Gastrocnemius medialis (tissue), 4 donors: Measurements from ENCODE around the gene ZNF611.

Source experiments
- CTCF ChIP-seq, 5 experiments: fragments of 450-650 bp in 3 of 5; fragments of 200-600 bp in 2 of 5; sonication (generic) in 2 of 5; IDR thresholded peaks in 4 of 5; conservative IDR thresholded peaks in 1 of 5; 1 replicate in 4 of 5; 2 replicates in 1 of 5; pipeline ENCODE4 v1.5.1; 2016 to 2019; ENCODE audit warnings: antibody characterized with exemption in 5 of 5, mild to moderate bottlenecking in 3 of 5, moderate library complexity in 3 of 5
- POLR2A ChIP-seq, 2 donors: fragments of 450-650 bp; IDR thresholded peaks; one replicate each; pipeline ENCODE4 v1.6.1; 2017; ENCODE audit warnings: antibody characterized with exemption in 2 of 2, mild to moderate bottlenecking in 2 of 2, moderate library complexity in 2 of 2

DNA sequence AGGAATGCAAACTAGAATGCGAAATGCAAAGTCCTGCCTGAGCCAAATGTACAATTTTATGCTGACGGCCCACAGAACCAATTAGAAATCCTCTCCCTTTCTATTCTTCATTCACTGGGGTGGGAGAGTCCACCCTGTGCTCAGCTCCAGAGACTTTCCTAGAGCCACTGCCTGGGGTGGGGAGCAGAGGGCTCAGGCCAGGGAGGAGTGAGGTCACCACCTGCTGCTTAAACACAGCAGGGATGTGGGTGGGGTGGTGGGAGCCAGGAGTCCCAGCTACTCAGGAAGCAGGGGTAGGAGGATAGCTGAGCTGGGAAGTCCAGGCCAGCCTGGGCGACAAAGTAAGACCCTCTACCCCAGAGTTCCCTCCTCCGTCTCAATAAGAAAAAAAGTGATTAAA lies 69.8 kb downstream of the ZNF611 start:
- TF ChIP-seq POLR2A (IDR thresholded peaks at IDR 0.05), result no peak
- no peak for TF ChIP-seq CTCF (IDR thresholded peaks at IDR 0.05 in 4 of 5, conservative IDR thresholded peaks at IDR 0.05 in 1 of 5)
